Activated CD4-positive, alpha-beta T cell treated with anti-CD3 and anti-CD28 coated beads for 1 hour (primary cell): ENCODE results near the gene CD81.
A peak's percentile ranks its signal among the peaks of the same experiment; 100 is the strongest.
"Not testable (repeated sequence)": the region's sequence is repeated elsewhere in the genome, so short reads cannot be mapped to it uniquely, and the experiment has no call there.

Experiments
- DNase-seq: peaks from one replicate; pipeline ENCODE4 v3.0.0-alpha.2; 2020

CD81 gene, protein sequence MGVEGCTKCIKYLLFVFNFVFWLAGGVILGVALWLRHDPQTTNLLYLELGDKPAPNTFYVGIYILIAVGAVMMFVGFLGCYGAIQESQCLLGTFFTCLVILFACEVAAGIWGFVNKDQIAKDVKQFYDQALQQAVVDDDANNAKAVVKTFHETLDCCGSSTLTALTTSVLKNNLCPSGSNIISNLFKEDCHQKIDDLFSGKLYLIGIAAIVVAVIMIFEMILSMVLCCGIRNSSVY

DNA sequence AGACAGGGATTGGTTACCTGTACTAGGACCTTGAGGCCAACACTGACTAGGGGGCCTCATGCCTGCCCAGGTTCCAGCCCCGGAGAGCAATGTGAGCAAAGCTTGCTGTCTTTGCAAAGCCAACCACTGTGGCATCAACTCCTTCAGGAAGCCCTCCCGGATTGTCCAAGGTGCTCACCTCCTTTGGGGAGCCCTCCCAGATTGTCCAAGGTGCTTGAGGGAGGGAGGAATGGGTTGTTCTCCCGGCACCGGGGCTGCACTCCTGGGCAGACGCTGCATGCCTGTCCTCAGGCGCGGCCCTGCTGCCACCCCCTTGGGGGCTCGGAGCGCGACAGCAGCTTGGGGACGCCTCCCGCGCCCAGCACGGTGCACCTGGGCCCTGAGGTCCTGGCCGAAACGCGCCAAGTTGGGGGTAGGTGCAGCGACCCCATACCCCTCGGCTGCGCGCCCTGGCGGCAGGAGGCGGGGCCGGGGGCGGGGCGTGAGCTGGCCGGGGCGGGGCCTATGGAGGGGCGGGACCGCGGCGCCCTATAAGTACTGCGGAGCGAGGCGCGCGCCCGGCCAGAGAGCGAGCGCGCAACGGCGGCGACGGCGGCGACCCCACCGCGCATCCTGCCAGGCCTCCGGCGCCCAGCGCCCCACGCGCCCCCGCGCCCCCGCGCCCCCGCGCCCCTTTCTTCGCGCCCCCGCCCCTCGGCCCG lies at the start of gene CD81:
CD81 (plus strand) TSS at position 560 of the 701 bp plus-strand sequence. CDS start 240 bp downstream, outside the sequence.
- peak; percentile 63 for DNase-seq

DNA sequence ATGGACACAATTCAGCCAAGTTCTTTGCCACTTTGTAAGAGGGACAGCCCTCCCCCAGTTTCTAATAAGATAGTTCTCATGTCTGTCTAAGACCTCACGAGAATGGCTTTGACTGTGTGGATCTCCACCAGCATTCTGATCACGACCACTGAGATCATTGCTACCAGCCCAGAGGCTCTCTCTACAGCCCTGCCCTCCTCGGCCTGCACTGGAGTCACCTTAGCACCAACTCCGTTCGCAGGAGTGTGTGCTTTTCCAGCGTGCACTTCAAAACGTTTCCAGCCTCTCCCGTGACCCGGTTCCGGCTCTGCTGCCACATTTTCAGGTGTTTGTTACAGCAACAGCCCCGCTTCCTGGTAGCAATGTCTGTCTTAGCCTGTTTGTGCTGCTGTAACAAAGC lies 49.1 kb upstream of the CD81 start:
- DNase-seq, result no peak

- no peak for DNase-seq
Observed at GRCh38 chr11:2328656-2329354, 48.3 kb upstream of the CD81 start.

GRCh38 chr11:2329551-2329950 lies 47.6 kb upstream of the CD81 start:
- DNase-seq, result no peak

DNA sequence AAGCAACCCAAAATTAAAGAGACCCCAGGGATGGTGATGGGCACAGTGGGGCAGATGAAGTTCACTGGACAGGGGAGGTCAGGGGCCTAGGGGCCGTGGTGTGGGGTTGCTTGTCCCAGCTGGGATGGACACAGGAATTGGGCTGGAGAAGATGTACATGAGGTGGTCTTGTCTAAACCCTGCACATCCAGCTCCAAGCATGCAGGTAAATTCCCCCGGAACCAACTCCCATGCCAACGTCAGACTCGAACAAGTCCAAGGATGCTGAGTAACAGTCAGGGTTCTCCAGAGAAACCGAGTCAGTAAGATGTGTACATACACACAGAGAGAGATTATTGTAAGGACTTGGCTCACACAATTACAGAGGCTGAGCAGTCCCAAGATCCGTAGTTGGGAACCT lies 46.4 kb upstream of the CD81 start:
- no peak for DNase-seq

GRCh38 chr11:2331404-2331803 lies 45.7 kb upstream of the CD81 start:
- DNase-seq, result no peak

DNA sequence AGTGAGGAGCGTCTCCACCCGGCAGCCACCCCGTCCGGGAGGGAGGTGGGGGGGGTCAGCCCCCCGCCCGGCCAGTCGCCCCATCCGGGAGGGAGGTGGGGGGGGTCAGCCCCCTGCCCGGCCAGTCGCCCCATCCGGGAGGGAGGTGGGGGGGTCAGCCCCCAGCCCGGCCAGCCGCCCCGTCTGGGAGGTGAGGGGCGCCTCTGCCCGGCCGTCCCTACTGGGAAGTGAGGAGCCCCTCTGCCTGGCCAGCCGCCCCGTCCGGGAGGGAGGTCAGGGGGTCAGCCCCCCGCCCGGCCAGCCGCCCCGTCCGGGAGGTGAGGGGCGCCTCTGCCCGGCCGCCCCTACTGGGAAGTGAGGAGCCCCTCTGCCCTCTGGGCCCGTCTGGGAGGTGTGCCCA lies 44.5 kb upstream of the CD81 start:
- DNase-seq, result not testable (repeated sequence)

DNA sequence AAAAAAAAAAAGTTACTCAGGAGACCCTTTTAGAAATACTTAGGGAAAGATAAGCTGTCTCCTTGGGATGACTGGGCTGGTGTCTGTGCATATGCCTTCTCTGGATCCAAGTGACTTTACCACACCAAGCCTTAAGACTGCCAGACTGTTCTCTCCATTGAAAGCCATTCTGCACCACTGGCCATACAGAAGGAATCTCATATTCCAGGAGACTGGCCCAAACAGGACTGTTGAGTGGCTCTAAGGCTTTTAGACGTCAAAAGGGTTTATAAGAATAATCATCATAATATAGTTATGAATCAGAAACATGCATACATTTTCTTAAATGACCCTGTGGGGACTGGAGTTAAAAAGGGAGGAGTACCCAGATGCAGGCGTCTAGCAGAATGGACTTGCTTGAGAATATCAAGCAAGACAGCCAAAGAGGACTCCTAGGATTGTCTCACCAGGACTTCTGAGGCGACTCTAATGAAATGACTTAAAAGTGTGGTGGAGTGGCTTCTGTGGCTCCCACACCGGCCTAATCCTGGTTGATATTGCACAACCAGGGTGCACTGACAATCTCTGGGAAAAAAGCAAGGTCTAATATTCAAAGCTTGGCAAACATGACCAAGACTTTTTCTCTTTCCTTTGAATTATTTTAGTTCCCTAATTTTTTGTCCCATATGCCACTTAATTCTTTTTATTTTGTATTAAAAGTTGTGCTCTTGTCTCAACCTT lies 43.5 kb upstream of the CD81 start:
- DNase-seq, result not testable (repeated sequence)

DNA sequence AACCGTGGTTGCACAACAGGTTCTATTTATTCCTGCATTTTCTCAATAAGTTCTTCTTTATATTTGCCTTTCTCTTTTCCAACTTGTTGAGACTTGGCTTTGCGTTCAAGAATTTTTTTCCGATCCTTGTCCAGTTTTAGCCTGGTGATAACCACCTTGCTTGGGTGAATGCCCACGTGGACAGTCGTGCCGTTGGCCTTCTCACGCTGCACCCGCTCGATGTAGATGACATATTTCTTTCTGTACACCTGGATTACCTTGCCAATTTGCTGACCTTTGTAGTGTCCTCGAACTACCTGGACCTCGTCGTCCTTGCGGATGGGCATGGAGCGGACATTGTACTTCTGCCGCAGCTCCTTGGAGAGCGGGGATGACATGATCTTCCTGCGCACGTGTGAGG lies 41.8 kb upstream of the CD81 start:
- DNase-seq, result not testable (repeated sequence)

GRCh38 chr11:2338760-2339159 lies 38.4 kb upstream of the CD81 start:
- DNase-seq, result not testable (repeated sequence)

DNA sequence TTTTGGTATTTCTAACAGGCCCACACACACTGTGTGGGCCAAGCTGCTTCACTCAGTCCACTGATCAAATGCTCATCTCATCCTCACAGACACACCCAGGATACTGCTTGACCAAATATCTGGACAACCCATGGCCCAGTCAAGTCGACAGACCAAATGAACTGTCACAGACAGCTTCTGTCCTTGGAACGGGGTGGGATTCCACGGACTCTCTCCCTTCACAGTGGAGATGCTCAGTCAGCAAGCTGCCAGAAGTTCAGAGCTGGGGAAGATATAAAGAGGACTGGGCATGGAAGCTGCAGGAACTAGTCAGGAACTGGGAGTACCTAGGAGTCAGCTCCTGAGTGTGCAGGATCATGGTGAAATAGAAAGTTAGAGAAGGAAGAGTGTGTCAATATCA lies 34.6 kb upstream of the CD81 start:
- DNase-seq, result no peak

DNA sequence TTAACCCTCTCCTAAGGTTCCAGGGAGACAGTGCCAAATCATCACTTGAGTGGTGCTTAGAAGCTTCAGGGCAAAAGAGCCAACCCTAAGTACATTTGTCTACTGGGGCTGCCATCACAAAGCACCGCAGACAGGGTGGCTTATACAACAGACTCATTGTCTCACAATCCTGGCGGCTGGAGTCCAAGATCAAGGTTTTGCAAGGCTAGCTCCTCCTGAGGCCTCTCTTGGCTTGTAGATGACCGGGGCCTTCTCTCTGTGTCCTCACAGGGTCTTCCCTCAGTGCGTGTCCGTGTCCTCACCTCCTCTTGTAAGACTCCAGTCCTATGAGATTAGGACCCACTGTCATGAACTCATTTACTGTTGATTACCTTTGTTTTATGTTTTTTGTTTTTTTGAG lies 34.1 kb upstream of the CD81 start:
- DNase-seq, result no peak

DNA sequence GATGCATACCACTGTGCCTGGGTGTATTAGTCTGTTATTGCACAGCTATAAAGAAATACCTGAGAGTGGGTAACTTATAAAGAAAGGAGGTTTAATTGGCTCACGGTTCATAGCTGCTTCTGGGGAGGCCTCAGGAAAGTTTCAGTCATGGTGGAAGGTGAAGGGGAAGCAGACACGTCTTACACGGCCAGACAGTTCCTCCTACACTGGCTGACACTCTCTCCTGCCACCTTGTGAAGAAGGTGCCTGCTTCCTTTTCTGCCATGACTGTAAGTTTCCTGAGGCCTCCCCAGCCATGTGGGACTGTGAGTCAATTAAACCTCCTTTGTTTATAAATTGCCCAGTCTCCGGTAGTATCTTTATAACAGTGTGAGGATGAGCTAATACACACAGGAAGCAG lies 33.6 kb upstream of the CD81 start:
- DNase-seq, result no peak

DNA sequence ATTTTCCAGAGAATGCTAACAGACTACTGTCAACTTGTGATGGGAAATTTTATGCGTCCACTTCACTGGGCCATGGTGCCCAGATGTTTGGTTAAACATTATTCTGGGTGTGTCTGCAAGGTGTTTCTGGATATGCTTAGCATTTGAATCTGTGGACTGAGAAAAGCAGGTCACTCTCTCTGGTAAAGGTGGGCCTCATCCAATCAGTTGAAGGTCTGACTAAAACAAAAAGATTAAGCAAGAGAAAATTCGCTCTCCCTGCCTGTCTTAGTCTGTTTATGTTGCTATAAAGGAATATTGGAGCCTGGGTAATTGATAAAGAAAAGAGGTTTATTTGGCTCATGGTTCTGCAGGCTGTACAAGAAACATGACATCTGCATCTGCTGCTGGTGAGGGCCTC lies 32.1 kb upstream of the CD81 start:
- no peak for DNase-seq

GRCh38 chr11:2346014-2346413 lies 31.1 kb upstream of the CD81 start:
- no peak for DNase-seq

GRCh38 chr11:2346586-2347307 lies 30.4 kb upstream of the CD81 start:
- no peak for DNase-seq

DNA sequence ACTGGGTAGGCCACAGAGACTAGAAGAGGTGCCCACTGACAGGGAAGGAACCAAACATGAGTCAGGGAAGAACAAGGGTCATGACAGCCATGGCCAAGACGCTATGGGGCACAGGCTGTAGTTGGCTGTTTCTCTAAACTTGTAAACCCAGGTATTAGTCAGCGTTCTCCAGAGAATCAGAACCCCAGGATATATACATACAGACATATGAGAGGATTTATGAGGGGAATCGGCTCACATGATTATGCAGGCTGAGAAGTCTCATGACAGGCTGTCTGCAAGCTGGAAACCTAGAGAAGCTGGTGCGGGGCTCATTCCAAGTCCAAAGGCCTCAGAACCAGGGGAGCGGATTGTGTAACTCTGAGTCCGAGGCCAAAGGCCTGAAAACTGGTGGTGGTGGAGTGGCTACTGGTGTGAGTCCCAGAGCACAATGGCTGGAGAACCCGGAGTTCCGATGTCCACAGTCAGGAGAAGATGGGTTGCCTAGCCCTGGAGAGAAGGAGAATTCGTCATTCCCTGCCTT lies 29.7 kb upstream of the CD81 start:
- DNase-seq, result no peak

- DNase-seq, result no peak
Observed at GRCh38 chr11:2348986-2349385, 28.1 kb upstream of the CD81 start.

DNA sequence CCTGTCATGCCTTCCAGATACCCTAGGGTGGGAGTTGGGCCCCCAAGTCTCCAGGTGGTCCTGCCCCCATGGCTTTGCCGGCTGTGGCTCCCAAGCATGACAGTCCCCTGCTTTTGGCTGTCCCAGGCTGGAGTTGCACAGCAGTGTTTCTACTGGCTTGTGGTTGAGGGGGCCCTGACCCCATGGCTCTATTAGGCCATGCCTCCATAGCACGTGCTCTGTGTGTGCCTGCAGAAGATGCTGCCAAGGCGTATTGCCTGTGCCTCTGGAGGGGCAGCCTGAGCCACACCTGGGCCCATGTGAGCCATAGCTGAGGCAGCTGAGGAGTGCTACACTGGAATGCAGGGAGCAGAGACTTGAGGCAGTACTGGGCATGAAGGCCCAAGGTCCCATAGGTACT lies 25.4 kb upstream of the CD81 start:
- DNase-seq, result no peak

- no peak for DNase-seq
Observed at GRCh38 chr11:2352420-2352819, 24.7 kb upstream of the CD81 start.

DNA sequence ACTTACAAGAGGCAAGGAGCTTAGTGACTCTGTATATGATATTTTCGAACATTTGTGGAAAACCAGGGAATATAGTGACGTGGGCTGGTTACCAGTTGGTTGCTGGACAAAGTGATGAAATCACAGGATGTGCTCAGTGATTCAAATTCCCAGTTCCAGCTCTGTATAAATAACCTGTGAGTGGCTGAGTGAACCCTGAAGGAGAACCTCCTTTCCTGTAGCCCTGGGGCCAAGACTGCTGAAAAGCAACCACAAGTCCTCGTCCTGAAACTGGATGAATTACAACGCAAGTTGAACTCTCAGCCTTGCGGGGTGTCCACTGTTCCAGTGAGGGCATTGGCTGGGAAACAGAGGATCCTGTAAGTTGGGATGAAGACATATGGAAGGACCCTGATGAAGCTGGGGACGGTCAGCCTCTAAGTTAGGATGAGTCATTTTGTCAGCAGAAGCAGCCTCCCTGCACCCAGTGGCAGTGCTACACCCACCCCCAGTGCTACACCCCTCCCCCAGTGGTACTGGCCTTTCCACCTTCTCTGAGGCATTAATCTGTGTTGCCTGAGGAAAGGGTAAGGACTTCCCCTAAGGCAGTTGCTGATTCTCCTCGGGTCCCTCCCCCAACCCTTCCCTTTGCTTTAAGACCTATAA lies 22.0 kb upstream of the CD81 start:
- no peak for DNase-seq

DNA sequence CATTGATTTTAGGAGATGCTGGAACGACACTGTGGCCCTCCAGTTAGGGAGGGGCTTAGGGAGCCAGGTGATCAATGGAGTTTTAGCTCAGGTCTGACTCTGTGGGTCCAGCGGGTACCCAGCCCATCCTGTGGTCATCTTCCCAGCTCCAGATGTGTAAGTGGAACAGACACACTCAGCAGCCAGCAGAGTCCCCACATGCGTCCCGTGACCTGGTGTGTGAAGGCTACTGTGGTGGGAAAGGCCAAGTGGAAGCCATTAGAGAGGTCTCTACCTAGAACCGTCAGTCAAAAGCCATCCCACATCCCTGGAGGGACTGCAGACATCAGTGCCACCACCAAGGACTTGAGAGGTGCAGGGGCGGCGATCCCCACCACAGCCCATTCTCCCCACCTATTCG lies 19.9 kb upstream of the CD81 start:
- DNase-seq, result no peak
